Stomach smooth muscle (tissue), 2 donors: Measurements from ENCODE around the gene MTFR1L.
A peak's percentile ranks its signal among the peaks of the same experiment; 100 is the strongest.

Source experiments
- H3K27ac ChIP-seq: one replicate; pipeline ENCODE4 v1.7.0; 2013; ENCODE audit warnings: mild to moderate bottlenecking, low read length, inconsistent platforms
- H3K27me3 ChIP-seq, 2 donors: one replicate each; pipeline ENCODE4 v1.7.0; 2013; ENCODE audit warnings: low read length in 2 of 2; ENCODE audit not compliant: insufficient read depth in 2 of 2, control insufficient read depth in 1 of 2
- H3K36me3 ChIP-seq, 2 donors: one replicate each; pipeline ENCODE4 v1.7.0; 2013; ENCODE audit warnings: low read length in 2 of 2; ENCODE audit not compliant: control insufficient read depth in 2 of 2, insufficient read depth in 2 of 2
- H3K4me1 ChIP-seq: one replicate; pipeline ENCODE4 v1.7.0; 2013; ENCODE audit warnings: low read length; ENCODE audit not compliant: control insufficient read depth, insufficient read depth
- H3K4me3 ChIP-seq, 2 donors: one replicate each; pipeline ENCODE4 v1.7.0; 2013; ENCODE audit warnings: low read length in 2 of 2
- H3K9ac ChIP-seq, 2 donors: one replicate each; pipeline ENCODE4 v1.7.0; 2013; ENCODE audit warnings: low read length in 2 of 2, mild to moderate bottlenecking in 1 of 2
- H3K9me3 ChIP-seq, 2 donors: one replicate each; pipeline ENCODE4 v1.7.0; 2013; ENCODE audit warnings: low read length in 2 of 2; ENCODE audit not compliant: control insufficient read depth in 2 of 2
- donor health status: healthy.
- donor health status: Pancreatic carcinoma.

MTFR1L gene

GRCh38 chr1:25779894-25780293, 39.9 kb upstream of the MTFR1L start:
- Histone ChIP-seq H3K9me3 (no peaks in the 10 kb centered on the region), H3K36me3 (peaks cover 0 to 3% of the 10 kb centered on the region in 2 donors), H3K27ac (no peak overlapping the region), H3K27me3 (no peaks in the 10 kb centered on the region), H3K9ac (no peak overlapping the region), H3K4me1 (peaks cover 7% of the 10 kb centered on the region), H3K4me3 (no peak overlapping the region)

GRCh38 chr1:25780318-25781129, 39.2 kb upstream of the MTFR1L start:
- H3K9me3 ChIP-seq = no peaks in the 10 kb centered on the region
- peaks cover 3% of the 10 kb centered on the region for H3K4me1 ChIP-seq
- H3K9ac ChIP-seq = no peak overlapping the region
- H3K27me3 ChIP-seq = no peaks in the 10 kb centered on the region
- peaks cover 0 to 3% of the 10 kb centered on the region in 2 donors for H3K36me3 ChIP-seq
- no peak overlapping the region for H3K27ac ChIP-seq
- no peak overlapping the region for H3K4me3 ChIP-seq

GRCh38 chr1:25781130-25781433, 38.7 kb upstream of the MTFR1L start:
- no peaks in the 10 kb centered on the region for H3K27me3 ChIP-seq
- no peak overlapping the region for H3K9ac ChIP-seq
- H3K4me3 ChIP-seq = no peak overlapping the region
- no peak overlapping the region for H3K27ac ChIP-seq
- H3K9me3 ChIP-seq = no peaks in the 10 kb centered on the region
- H3K4me1 ChIP-seq = peaks cover 5% of the 10 kb centered on the region
- peaks cover 0 to 3% of the 10 kb centered on the region in 2 donors for H3K36me3 ChIP-seq

GRCh38 chr1:25782608-25783201, 37.0 kb upstream of the MTFR1L start:
- no peak overlapping the region for H3K9ac ChIP-seq

GRCh38 chr1:25784575-25785051, 35.1 kb upstream of the MTFR1L start:
- Histone ChIP-seq H3K9me3 (no peaks in the 10 kb centered on the region), H3K27ac (no peak overlapping the region), H3K9ac (no peak overlapping the region), H3K27me3 (no peaks in the 10 kb centered on the region), H3K4me1 (peaks cover 9% of the 10 kb centered on the region), H3K4me3 (no peak overlapping the region), H3K36me3 (no peaks in the 10 kb centered on the region)

More at GRCh38 chr1:25782608-25783201, 37.0 kb upstream of the MTFR1L start:
- H3K27me3 ChIP-seq = no peaks in the 10 kb centered on the region
- no peaks in the 10 kb centered on the region for H3K36me3 ChIP-seq
- no peak overlapping the region for H3K4me3 ChIP-seq
- H3K9me3 ChIP-seq = no peaks in the 10 kb centered on the region
- H3K27ac ChIP-seq = no peak overlapping the region
- peaks cover 9% of the 10 kb centered on the region for H3K4me1 ChIP-seq

- H3K4me1 ChIP-seq = peaks cover 6% of the 10 kb centered on the region
These were observed 34.3 kb upstream of the MTFR1L start for GRCh38 chr1:25785333-25786067.

GRCh38 chr1:25786887-25787759, 32.6 kb upstream of the MTFR1L start:
- Histone ChIP-seq H3K27me3 (no peaks in the 10 kb centered on the region), H3K9ac (no peak overlapping the region), H3K27ac (peak overlapping the region; percentile 24), H3K4me3 (no peak overlapping the region), H3K36me3 (no peaks in the 10 kb centered on the region), H3K9me3 (no peaks in the 10 kb centered on the region), H3K4me1 (peaks cover 6% of the 10 kb centered on the region)

More at GRCh38 chr1:25785333-25786067, 34.3 kb upstream of the MTFR1L start:
- Histone ChIP-seq H3K36me3 (no peaks in the 10 kb centered on the region), H3K9ac (no peak overlapping the region), H3K4me3 (no peak overlapping the region), H3K27me3 (no peaks in the 10 kb centered on the region), H3K9me3 (no peaks in the 10 kb centered on the region), H3K27ac (no peak overlapping the region)

- Histone ChIP-seq H3K9me3 (no peaks in the 10 kb centered on the region), H3K36me3 (no peaks in the 10 kb centered on the region), H3K4me1 (peaks cover 6% of the 10 kb centered on the region), H3K4me3 (no peak overlapping the region), H3K27ac (no peak overlapping the region), H3K9ac (no peak overlapping the region), H3K27me3 (no peaks in the 10 kb centered on the region)
These were observed 32.0 kb upstream of the MTFR1L start for GRCh38 chr1:25787760-25788166.

GRCh38 chr1:25790472-25790871, 29.3 kb upstream of the MTFR1L start:
- H3K9me3 ChIP-seq = no peaks in the 10 kb centered on the region
- H3K27me3 ChIP-seq = no peaks in the 10 kb centered on the region
- no peak overlapping the region for H3K4me3 ChIP-seq
- peaks cover 6% of the 10 kb centered on the region for H3K4me1 ChIP-seq
- H3K9ac ChIP-seq = no peak overlapping the region
- no peak overlapping the region for H3K27ac ChIP-seq
- H3K36me3 ChIP-seq = no peaks in the 10 kb centered on the region

- Histone ChIP-seq H3K9ac (no peak overlapping the region), H3K27ac (no peak overlapping the region), H3K4me1 (peaks cover 8% of the 10 kb centered on the region), H3K4me3 (no peak overlapping the region), H3K36me3 (no peaks in the 10 kb centered on the region), H3K9me3 (no peaks in the 10 kb centered on the region), H3K27me3 (no peaks in the 10 kb centered on the region)
These were observed 27.6 kb upstream of the MTFR1L start for GRCh38 chr1:25792115-25792514.
